Activated T-helper 2 cell treated with anti-CD3 and anti-CD28 coated beads, Interferon-gamma antibody, Interleukin-2, Interleukin-4, amounts not matched to agents 10 μg/mL and 5 μg/mL and 100 μg/mL, durations not matched to agents 14 hours and 24 hours and 36 hours (primary cell): Measurements from ENCODE around the gene H2BK1. TPM values are rescaled to one million over a fixed set of nuclear protein-coding genes. Genes with fewer than 3 reads are reported as not detected.
A peak's percentile ranks its signal among the peaks of the same experiment; 100 is the strongest.

Experiments used
- DNase-seq: peaks from one replicate; pipeline ENCODE4 v3.0.0; 2021; ENCODE audit warnings: low spot score
- H3K27ac Mint-ChIP-seq: one replicate; pipeline ENCODE4 v1.8.0; 2021; ENCODE audit warnings: mixed read lengths
- H3K27me3 Mint-ChIP-seq: one replicate; pipeline ENCODE4 v1.8.0; 2021; ENCODE audit warnings: low read depth, mixed read lengths
- H3K36me3 Mint-ChIP-seq: one replicate; pipeline ENCODE4 v1.8.0; 2021; ENCODE audit warnings: low read depth, mixed read lengths
- H3K4me1 Mint-ChIP-seq: one replicate; pipeline ENCODE4 v1.8.0; 2021; ENCODE audit warnings: low read depth, mixed read lengths
- H3K4me3 Mint-ChIP-seq: one replicate; pipeline ENCODE4 v1.8.0; 2021; ENCODE audit warnings: low read depth, mild to moderate bottlenecking, moderate library complexity, mixed read lengths
- H3K9me3 Mint-ChIP-seq: one replicate; pipeline ENCODE4 v1.8.0; 2021; ENCODE audit warnings: mixed read lengths
- intact Hi-C: fragments of 100-400 bp; cut with micrococcal nuclease; formaldehyde crosslinking; loops from one replicate; pipeline ENCODE4 v1.15.1; 2023
- total RNA-seq: library from RNA; stranded (reverse); gene quantifications from 2 replicates; pipeline ENCODE4 v1.2.3, GENCODE V29; 2022

Gene H2BK1
- total RNA-seq, 1 donor from 2014 or later = not detected

GRCh38 chr7:151242159-151243044, 32.1 kb upstream of the H2BK1 start:
- H3K4me3 Mint-ChIP-seq = no peak overlapping the region
- no peaks in the 10 kb centered on the region for H3K9me3 Mint-ChIP-seq
- DNase-seq = no peak
- H3K27me3 Mint-ChIP-seq = peaks cover 22% of the 10 kb centered on the region
- intact Hi-C loops = loop anchor here (1.0 to 5.0 kb wide), 2 partner anchors 9 to 225 kb away; no protein-coding TSS in a partner anchor
- peaks cover 19% of the 10 kb centered on the region for H3K4me1 Mint-ChIP-seq
- H3K27ac Mint-ChIP-seq = no peak overlapping the region
- peaks cover 8% of the 10 kb centered on the region for H3K36me3 Mint-ChIP-seq

- no peak overlapping the region for H3K27ac Mint-ChIP-seq
- peaks cover 19% of the 10 kb centered on the region for H3K4me1 Mint-ChIP-seq
- intact Hi-C loops = loop anchor here (5.0 kb wide), 1 partner anchor 224 kb away; no protein-coding TSS in a partner anchor
- H3K9me3 Mint-ChIP-seq = no peaks in the 10 kb centered on the region
- no peak for DNase-seq
- peaks cover 15% of the 10 kb centered on the region for H3K27me3 Mint-ChIP-seq
- H3K4me3 Mint-ChIP-seq = no peak overlapping the region
- peaks cover 13% of the 10 kb centered on the region for H3K36me3 Mint-ChIP-seq
Measured at GRCh38 chr7:151241755-151242096, 31.4 kb upstream of the H2BK1 start.

GRCh38 chr7:151240942-151241754, 30.9 kb upstream of the H2BK1 start:
- H3K27ac Mint-ChIP-seq = no peak overlapping the region
- peaks cover 10% of the 10 kb centered on the region for H3K27me3 Mint-ChIP-seq
- no peak for DNase-seq
- H3K9me3 Mint-ChIP-seq = no peaks in the 10 kb centered on the region
- peaks cover 19% of the 10 kb centered on the region for H3K4me1 Mint-ChIP-seq
- H3K4me3 Mint-ChIP-seq = no peak overlapping the region
- intact Hi-C loops = loop anchor here (5.0 kb wide), 1 partner anchor 224 kb away; no protein-coding TSS in a partner anchor
- peaks cover 17% of the 10 kb centered on the region for H3K36me3 Mint-ChIP-seq

GRCh38 chr7:151240536-151240935, 30.2 kb upstream of the H2BK1 start:
- no peak for DNase-seq
- H3K27me3 Mint-ChIP-seq = peaks cover 6% of the 10 kb centered on the region
- H3K4me3 Mint-ChIP-seq = no peak overlapping the region
- H3K36me3 Mint-ChIP-seq = peaks cover 21% of the 10 kb centered on the region
- peaks cover 19% of the 10 kb centered on the region for H3K4me1 Mint-ChIP-seq
- intact Hi-C loops = loop anchor here (5.0 kb wide), 1 partner anchor 223 kb away; no protein-coding TSS in a partner anchor
- no peaks in the 10 kb centered on the region for H3K9me3 Mint-ChIP-seq
- H3K27ac Mint-ChIP-seq = no peak overlapping the region

GRCh38 chr7:151239837-151240459, 29.7 kb upstream of the H2BK1 start:
- H3K27ac Mint-ChIP-seq = no peak overlapping the region
- peaks cover 26% of the 10 kb centered on the region for H3K36me3 Mint-ChIP-seq
- H3K27me3 Mint-ChIP-seq = peaks cover 6% of the 10 kb centered on the region
- no peak for DNase-seq
- H3K4me1 Mint-ChIP-seq = peaks cover 19% of the 10 kb centered on the region
- no peak overlapping the region for H3K4me3 Mint-ChIP-seq
- intact Hi-C loops = loop anchor here (5.0 kb wide), 1 partner anchor 223 kb away; no protein-coding TSS in a partner anchor
- H3K9me3 Mint-ChIP-seq = no peaks in the 10 kb centered on the region

- Mint-ChIP-seq H3K4me3 (no peak overlapping the region), H3K27me3 (no peaks in the 10 kb centered on the region), H3K36me3 (peaks cover 33% of the 10 kb centered on the region), H3K27ac (no peak overlapping the region), H3K4me1 (peaks cover 14% of the 10 kb centered on the region), H3K9me3 (no peaks in the 10 kb centered on the region)
- no peak for DNase-seq
- intact Hi-C loops = no loop called here
Measured at GRCh38 chr7:151238924-151239836, 28.9 kb upstream of the H2BK1 start.

GRCh38 chr7:151238190-151238810, 28.0 kb upstream of the H2BK1 start:
- intact Hi-C loops = no loop called here
- no peaks in the 10 kb centered on the region for H3K9me3 Mint-ChIP-seq
- no peak for DNase-seq
- H3K27ac Mint-ChIP-seq = no peak overlapping the region
- peaks cover 42% of the 10 kb centered on the region for H3K36me3 Mint-ChIP-seq
- H3K27me3 Mint-ChIP-seq = no peaks in the 10 kb centered on the region
- no peak overlapping the region for H3K4me3 Mint-ChIP-seq
- peaks cover 13% of the 10 kb centered on the region for H3K4me1 Mint-ChIP-seq

- Mint-ChIP-seq H3K9me3 (no peaks in the 10 kb centered on the region), H3K27ac (no peak overlapping the region), H3K4me1 (peaks cover 10% of the 10 kb centered on the region), H3K4me3 (no peak overlapping the region), H3K36me3 (peaks cover 46% of the 10 kb centered on the region), H3K27me3 (no peaks in the 10 kb centered on the region)
- intact Hi-C loops = no loop called here
- DNase-seq = no peak
Measured at GRCh38 chr7:151237244-151238189, 27.2 kb upstream of the H2BK1 start.

- DNase-seq = no peak
- H3K36me3 Mint-ChIP-seq = peaks cover 46% of the 10 kb centered on the region
- H3K4me1 Mint-ChIP-seq = peaks cover 18% of the 10 kb centered on the region
- H3K4me3 Mint-ChIP-seq = no peak overlapping the region
- intact Hi-C loops = no loop called here
- H3K9me3 Mint-ChIP-seq = no peaks in the 10 kb centered on the region
- no peak overlapping the region for H3K27ac Mint-ChIP-seq
- no peaks in the 10 kb centered on the region for H3K27me3 Mint-ChIP-seq
Measured at GRCh38 chr7:151236406-151236805, 26.1 kb upstream of the H2BK1 start.

GRCh38 chr7:151235091-151235787, 25.0 kb upstream of the H2BK1 start:
- Mint-ChIP-seq H3K9me3 (no peaks in the 10 kb centered on the region), H3K27me3 (peaks cover 1% of the 10 kb centered on the region), H3K27ac (no peak overlapping the region), H3K4me1 (peaks cover 18% of the 10 kb centered on the region), H3K4me3 (peak overlapping the region; percentile 30), H3K36me3 (peaks cover 45% of the 10 kb centered on the region)
- DNase-seq = no peak
- intact Hi-C loops = no loop called here
